Endothelial cell of umbilical vein (primary cell): ENCODE results near the gene ELK3. TPM values are rescaled to one million over a fixed set of nuclear protein-coding genes. Genes with fewer than 3 reads are reported as not detected.

ENCODE experiments used
- BruUV-seq: library from RNA; stranded (reverse); fragments of 400-500 nt; replicated peaks from 2 replicates; lab custom pipeline; 2021; lab: Mats Ljungman, UMichigan
- CTCF ChIA-PET: fragments of 300-600, 350-600 bp; sonication (Branson Sonifier 250); formaldehyde crosslinking; loops from one replicate; lab custom pipeline; 2021; ENCODE audit warnings: antibody characterized with exemption, inconsistent platforms; lab: Charles Lee
- POLR2A ChIA-PET: fragments of 300-600, 350-600 bp; sonication (Branson Sonifier 250); formaldehyde crosslinking; loops from one replicate; lab custom pipeline; 2021; ENCODE audit warnings: antibody characterized with exemption, inconsistent platforms; lab: Charles Lee
- DNase-seq: peaks from one replicate; pipeline ENCODE4 v3.0.0-alpha.2; 2011; ENCODE audit warnings: low read depth, low spot score
- FAIRE-seq: peaks from 2 replicates; lab custom pipeline; 2011; peaks lifted over from hg19 to GRCh38; lab: Jason Lieb, UNC
- H2AFZ ChIP-seq: 2 replicates; pipeline ENCODE4 v1.6.0; 2012; ENCODE audit warnings: low read depth, low read length, control low read depth, inconsistent platforms
- H3K27ac ChIP-seq: 2 replicates; pipeline ENCODE4 v1.5.1; 2011; ENCODE audit warnings: low read depth, mild to moderate bottlenecking, control low read depth, low read length, moderate library complexity; ENCODE audit not compliant: insufficient read depth
- H3K27me3 ChIP-seq, 2 experiments: 2 replicates each; pipeline versions ENCODE4 v1.6.0 to v1.6.1; 2011; ENCODE audit warnings: low read length in 2 of 2, mixed read lengths in 1 of 2; ENCODE audit not compliant: control insufficient read depth in 2 of 2, insufficient read depth in 2 of 2
- H3K36me3 ChIP-seq, 2 experiments: 2 replicates in 1 of 2; 3 replicates in 1 of 2; pipeline ENCODE4 v1.5.1; 2011; ENCODE audit warnings: low read length in 2 of 2, mild to moderate bottlenecking in 1 of 2, moderate library complexity in 1 of 2; ENCODE audit not compliant: control insufficient read depth in 2 of 2, insufficient read depth in 2 of 2; ENCODE audit errors: extremely low read depth in 1 of 2
- H3K4me1 ChIP-seq: 3 replicates; pipeline ENCODE4 v1.5.1; 2011; ENCODE audit warnings: mild to moderate bottlenecking, low read length; ENCODE audit not compliant: control insufficient read depth, insufficient read depth; ENCODE audit errors: extremely low read depth
- H3K4me2 ChIP-seq: 2 replicates; pipeline ENCODE4 v1.6.1; 2011; ENCODE audit warnings: low read length, control low read depth, mixed read lengths; ENCODE audit not compliant: insufficient read depth
- H3K4me3 ChIP-seq, 3 experiments: fragments of 200-600 bp in 1 of 3; sonication (generic), shearing (Covaris generic) in 1 of 3; replicated peaks in 1 of 3; 2 replicates each; pipeline ENCODE4 v1.5.1; 2011 to 2016; ENCODE audit warnings: control low read depth in 3 of 3, low read length in 3 of 3, mild to moderate bottlenecking in 2 of 3, inconsistent platforms in 1 of 3, low read depth in 1 of 3, moderate library complexity in 1 of 3; ENCODE audit not compliant: insufficient read depth in 1 of 3
- H3K79me2 ChIP-seq: 2 replicates; pipeline ENCODE4 v1.6.0; 2012; ENCODE audit warnings: low read length, inconsistent platforms; ENCODE audit not compliant: control insufficient read depth, insufficient read depth
- H3K9ac ChIP-seq: replicated peaks from 2 replicates; pipeline ENCODE3; 2011; ENCODE audit warnings: low read length, control low read depth; ENCODE audit not compliant: insufficient read depth; ENCODE audit errors: extremely low read depth
- H3K9me1 ChIP-seq: replicated peaks from 3 replicates; pipeline ENCODE4 v1.6.0; 2011; ENCODE audit warnings: mild to moderate bottlenecking, low read length; ENCODE audit not compliant: control insufficient read depth, insufficient read depth; ENCODE audit errors: extremely low read depth
- H3K9me3 ChIP-seq: replicated peaks from 2 replicates; pipeline ENCODE4 v1.5.1; 2012; ENCODE audit warnings: low read length, inconsistent platforms; ENCODE audit not compliant: control insufficient read depth, insufficient read depth
- H4K20me1 ChIP-seq: replicated peaks from 2 replicates; pipeline ENCODE3; 2011; ENCODE audit warnings: mild to moderate bottlenecking, low read length; ENCODE audit not compliant: control insufficient read depth, insufficient read depth; ENCODE audit errors: extremely low read depth
- CTCF ChIP-seq, 2 donors: IDR thresholded peaks; 1 replicate in 1 of 2; 2 replicates in 1 of 2; pipeline ENCODE4 v1.5.1; 2011; ENCODE audit warnings: low read length in 2 of 2, mild to moderate bottlenecking in 2 of 2, moderate library complexity in 2 of 2, control low read depth in 1 of 2, inconsistent platforms in 1 of 2, low read depth in 1 of 2; ENCODE audit not compliant: insufficient read depth in 1 of 2; ENCODE audit errors: extremely low read depth in 1 of 2
- EZH2 ChIP-seq: IDR thresholded peaks from 2 replicates; pipeline ENCODE4 v1.6.1; 2012; ENCODE audit warnings: borderline replicate concordance, low read depth, mild to moderate bottlenecking, moderate library complexity, low read length, inconsistent platforms; ENCODE audit not compliant: severe bottlenecking
- FOS ChIP-seq: IDR thresholded peaks from 2 replicates; pipeline ENCODE4 v1.6.1; 2011; ENCODE audit warnings: mild to moderate bottlenecking, low read length, moderate library complexity, borderline replicate concordance; ENCODE audit not compliant: insufficient read depth
- GATA2 ChIP-seq: IDR thresholded peaks from 2 replicates; pipeline ENCODE4 v1.7.0; 2011; ENCODE audit warnings: low read depth, mild to moderate bottlenecking, moderate library complexity, mixed read lengths, low read length; ENCODE audit not compliant: insufficient read length, insufficient read depth
- JUN ChIP-seq: IDR thresholded peaks from 2 replicates; pipeline ENCODE4 v1.6.1; 2011; ENCODE audit warnings: borderline replicate concordance, low read depth; ENCODE audit not compliant: insufficient read length, insufficient read depth
- MAX ChIP-seq: IDR thresholded peaks from 2 replicates; pipeline ENCODE4 v1.6.1; 2011; ENCODE audit not compliant: insufficient read depth, insufficient read length
- MYC ChIP-seq: IDR thresholded peaks from one replicate; pipeline ENCODE4 v1.6.1; 2011; ENCODE audit warnings: mild to moderate bottlenecking, low read depth, low read length
- POLR2A ChIP-seq: IDR thresholded peaks from 2 replicates; pipeline ENCODE4 v1.6.1; 2012; ENCODE audit warnings: low read depth, mild to moderate bottlenecking, control low read depth, low read length
- POLR2AphosphoS5 ChIP-seq: IDR thresholded peaks from 2 replicates; pipeline ENCODE4 v1.6.1; 2012; ENCODE audit warnings: low read depth, mild to moderate bottlenecking, control low read depth, low read length, moderate library complexity; ENCODE audit not compliant: insufficient read depth
- dilution Hi-C: fragments of 300-500 bp; cut with MboI; formaldehyde crosslinking; loops from one replicate; pipeline ENCODE4 v1.15.0; 2019; ENCODE audit warnings: low sequenced_read_pairs; ENCODE audit not compliant: extremely low pct_ligation_motif_present
- intact Hi-C: fragments of 100-400 bp; cut with micrococcal nuclease; formaldehyde crosslinking; loops from one replicate; pipeline ENCODE4 v1.10.0; 2022
- polyA plus RNA-seq, 4 experiments: library from polyadenylated mRNA; depleted of rRNA in 3 of 4; stranded (reverse) in 3 of 4; unstranded in 1 of 4; fragments of >200 nt; gene quantifications; 2 replicates each; pipeline versions ENCODE4 v1.2.1 to v1.2.3, GENCODE V29; 2011 to 2012; ENCODE audit warnings: missing spikeins in 1 of 4
- total RNA-seq: library from RNA; stranded (reverse); gene quantifications from 2 replicates; pipeline ENCODE4 v1.2.3, GENCODE V29; 2021

The ELK3 gene
- total and polyA plus RNA-seq, 2 donors (not counting 3 experiments of a cell fraction or from before 2014, with no cell fraction given), result 64.8 to 132 TPM

- Histone ChIP-seq H3K4me3 (no peak overlapping the region), H3K9me1 (no peaks in the 10 kb centered on the region), H3K4me1 (peaks cover 67% of the 10 kb centered on the region), H3K36me3 (peaks cover 27 to 40% of the 10 kb centered on the region in 2 experiments), H4K20me1 (peaks cover 3% of the 10 kb centered on the region), H3K79me2 (peaks cover 86% of the 10 kb centered on the region), H3K9me3 (no peaks in the 10 kb centered on the region), H3K9ac (peak overlapping the region; percentile 6), H3K27me3 (no peaks in the 10 kb centered on the region), H3K27ac (peak overlapping the region; percentile 60), H2AFZ (no peak overlapping the region), H3K4me2 (peak overlapping the region; percentile 17)
- intact Hi-C loops, result loop anchor here (10.0 kb wide), 1 partner anchor 589 kb away; no protein-coding TSS in a partner anchor
- TF ChIP-seq POLR2A, result peak; percentile 22
- no peak for TF ChIP-seq MAX
- ChIA-PET CTCF (interaction anchor here (0.8 to 1.5 kb wide), 4 partner anchors 8 to 162 kb away, joined by 3 to 7 read pairs (median 3); no protein-coding TSS in a partner anchor), POLR2A (interaction anchor here (0.6 kb wide), 1 partner anchor 167 kb away, joined by 11 read pairs; no protein-coding TSS in a partner anchor)
- dilution Hi-C loops, result no loop called here
- peak; percentile 70 for FAIRE-seq
- no TSS peak for BruUV-seq
- DNase-seq, result peak; percentile 46
These were observed 29.4 kb downstream of the ELK3 start for GRCh38 chr12:96223411-96224218.

- dilution Hi-C loops, result no loop called here
These were observed 30.0 kb downstream of the ELK3 start for GRCh38 chr12:96224219-96224615.

More at GRCh38 chr12:96224219-96224615, 30.0 kb downstream of the ELK3 start:
- H3K4me2 ChIP-seq, result peak overlapping the region; percentile 13
- H3K79me2 ChIP-seq, result peaks cover 92% of the 10 kb centered on the region
- no peak overlapping the region for H3K4me3 ChIP-seq
- no peaks in the 10 kb centered on the region for H3K27me3 ChIP-seq
- no peaks in the 10 kb centered on the region for H3K9me1 ChIP-seq
- peak overlapping the region; percentile 60 for H3K27ac ChIP-seq
- TF ChIP-seq MYC, result no peak
- no peak for TF ChIP-seq JUN
- TF ChIP-seq EZH2, result no peak
- no peak for TF ChIP-seq CTCF (IDR thresholded peaks at IDR 0.05; ENCODE audit: extremely low read depth in 1 of 2, insufficient read depth in 1 of 2, low read depth in 1 of 2, low read length in 2 of 2)
- TF ChIP-seq POLR2AphosphoS5, result no peak
- no peak for TF ChIP-seq POLR2A
- no peak for TF ChIP-seq GATA2
- TF ChIP-seq FOS, result no peak
- no peak for TF ChIP-seq MAX
- H3K4me1 ChIP-seq, result peaks cover 62% of the 10 kb centered on the region
- H4K20me1 ChIP-seq, result peaks cover 6% of the 10 kb centered on the region
- FAIRE-seq (no peak), DNase-seq (peak; percentile 35)
- H2AFZ ChIP-seq, result no peak overlapping the region
- H3K9ac ChIP-seq, result peak overlapping the region; percentile 26
- H3K36me3 ChIP-seq, result peaks cover 30 to 45% of the 10 kb centered on the region in 2 experiments
- ChIA-PET POLR2A (interaction anchor here (0.6 kb wide), 1 partner anchor 166 kb away, joined by 11 read pairs; no protein-coding TSS in a partner anchor), CTCF (interaction anchor here (0.8 to 1.5 kb wide), 2 partner anchors 9 to 13 kb away, joined by 3 to 7 read pairs; no protein-coding TSS in a partner anchor)
- BruUV-seq, result TSS peak; percentile 0
- no peaks in the 10 kb centered on the region for H3K9me3 ChIP-seq
- intact Hi-C loops, result loop anchor here (10.0 kb wide), 1 partner anchor 589 kb away; no protein-coding TSS in a partner anchor
